ENCODE results near the gene SPP2. TPM values are rescaled to one million over a fixed set of nuclear protein-coding genes. Genes with fewer than 3 reads are reported as not detected.

The SPP2 gene
- total and polyA plus RNA-seq, 2 of the 8 experiments (the other 6 are each of a cell fraction or from before 2014, with no cell fraction given) = not detected

DNA sequence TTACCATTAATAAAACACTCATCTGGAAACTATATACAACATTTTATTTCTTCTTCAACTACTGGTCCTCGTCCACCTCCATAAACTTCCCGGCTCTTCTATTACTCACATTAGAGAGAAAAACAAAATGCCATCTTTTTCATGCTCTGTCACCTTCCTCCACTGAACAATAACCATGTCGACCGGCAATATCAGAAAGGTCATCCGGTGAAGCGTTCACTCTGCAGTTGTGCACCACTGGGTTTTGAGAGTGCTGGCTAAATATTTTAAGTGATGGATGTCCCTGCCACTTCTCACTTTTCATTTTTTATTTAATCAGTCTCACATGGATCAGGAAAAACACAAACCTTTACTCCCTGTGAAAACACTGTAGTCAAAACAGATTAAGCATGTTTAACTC lies 48.2 kb downstream of the SPP2 start:
- CTCF ChIA-PET (ENCODE audit: partially characterized antibody) = no interaction called here
- WGBS, 2 experiments (ENCODE audit: extremely low coverage in 1 of 2, insufficient coverage in 1 of 2, insufficient read length in 1 of 2, insufficient replicate concordance in 2 of 2, low coverage in 1 of 2, low lambda C conversion rate in 2 of 2, missing lambda C conversion rate in 1 of 2) = 94% methylated on average over 6 of the region's 6 CpGs; no CpG with 5 or more reads in 1 of the 2 experiments
- H2BK15ac ChIP-seq (ENCODE audit: low read length) = no peak overlapping the region
- TF ChIP-seq RNF2 (IDR thresholded peaks at IDR 0.05; ENCODE audit: borderline replicate concordance, low read depth, low read length, missing control alignments, poor library complexity, severe bottlenecking) (no peak), PHF8 (conservative IDR thresholded peaks at IDR 0.05; ENCODE audit: low read depth, low read length) (no peak), EZH2 (IDR thresholded peaks at IDR 0.05; ENCODE audit: low read depth, low read length, severe bottlenecking) (no peak), GABPA (IDR thresholded peaks at IDR 0.05; ENCODE audit: borderline replicate concordance, insufficient read depth, low read length) (no peak), NRF1 (IDR thresholded peaks at IDR 0.05; ENCODE audit: low read depth, low read length) (no peak), KDM4A (IDR thresholded peaks at IDR 0.05; ENCODE audit: low read depth, low read length, severe bottlenecking) (no peak), CEBPB (IDR thresholded peaks at IDR 0.05; ENCODE audit: low read depth, low read length) (no peak)
- TF ChIP-seq, protein P1, sequence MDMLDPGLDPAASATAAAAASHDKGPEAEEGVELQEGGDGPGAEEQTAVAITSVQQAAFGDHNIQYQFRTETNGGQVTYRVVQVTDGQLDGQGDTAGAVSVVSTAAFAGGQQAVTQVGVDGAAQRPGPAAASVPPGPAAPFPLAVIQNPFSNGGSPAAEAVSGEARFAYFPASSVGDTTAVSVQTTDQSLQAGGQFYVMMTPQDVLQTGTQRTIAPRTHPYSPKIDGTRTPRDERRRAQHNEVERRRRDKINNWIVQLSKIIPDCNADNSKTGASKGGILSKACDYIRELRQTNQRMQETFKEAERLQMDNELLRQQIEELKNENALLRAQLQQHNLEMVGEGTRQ (IDR thresholded peaks at IDR 0.05; ENCODE audit: low read length) = no peak

More for the DNA sequence above, 48.2 kb downstream of the SPP2 start:
- Histone ChIP-seq H3K9me3 (ENCODE audit: insufficient read depth in 2 of 2, low read depth in 1 of 2, low read length in 1 of 2) (no peaks in the 10 kb centered on the region), H2BK20ac (ENCODE audit: low read length) (no peak overlapping the region), H3K27ac (ENCODE audit: low read depth, low read length) (no peak overlapping the region), H4K5ac (ENCODE audit: insufficient read length, low read depth, low read length) (no peak overlapping the region), H3K36me3 (ENCODE audit: control insufficient read depth in 2 of 4, insufficient read depth in 4 of 4, low read length in 3 of 4) (no peaks in the 10 kb centered on the region), H3K4me1 (replicated peaks in 1 of 4; ENCODE audit: control insufficient read depth in 3 of 4, insufficient read depth in 4 of 4, low read length in 3 of 4) (no peaks in the 10 kb centered on the region), H3K56ac (replicated peaks; ENCODE audit: insufficient read length, low read depth, low read length) (no peak overlapping the region), H4K8ac (ENCODE audit: extremely low read depth, insufficient read depth, low read length) (no peak overlapping the region), H2AFZ (ENCODE audit: low read length) (no peak overlapping the region), H3K23ac (ENCODE audit: insufficient read length) (no peak overlapping the region), H3K4me3 (ENCODE audit: extremely low read depth in 1 of 4, insufficient read depth in 2 of 4, low read depth in 3 of 4, low read length in 4 of 4) (no peak overlapping the region), H3K14ac (ENCODE audit: insufficient read length) (no peak overlapping the region), H3K4me2 (ENCODE audit: insufficient read depth in 1 of 2, low read depth in 2 of 2, low read length in 2 of 2) (no peak overlapping the region), H4K91ac (replicated peaks; ENCODE audit: insufficient read length, low read length) (no peak overlapping the region), H3K18ac (ENCODE audit: extremely low read depth, low read length) (no peak overlapping the region), H3K23me2 (ENCODE audit: low read depth, low read length) (peaks cover 2% of the 10 kb centered on the region; the same call in 1 of the 2 replicates), H4K20me1 (replicated peaks in 1 of 2; ENCODE audit: control insufficient read depth in 1 of 2, insufficient read depth in 2 of 2, low read length in 2 of 2) (no peaks in the 10 kb centered on the region), H2AK5ac (ENCODE audit: low read depth, low read length) (no peak overlapping the region), H3K79me2 (ENCODE audit: control insufficient read depth in 1 of 2, insufficient read depth in 2 of 2, low read length in 2 of 2) (no peaks in the 10 kb centered on the region), H3K27me3 (replicated peaks in 1 of 4; ENCODE audit: control insufficient read depth in 3 of 4, extremely low read depth in 1 of 4, insufficient read depth in 3 of 4, low read length in 3 of 4) (no peaks in the 10 kb centered on the region; a peak in 1 of 7 replicates), H2BK12ac (ENCODE audit: low read depth, low read length) (no peak overlapping the region), H2BK120ac (replicated peaks; ENCODE audit: low read depth, low read length) (no peak overlapping the region), H3K4ac (replicated peaks; ENCODE audit: insufficient read length, low read depth, low read length) (no peak overlapping the region), H3K9ac (replicated peaks in 1 of 4; ENCODE audit: extremely low read depth in 1 of 4, low read depth in 3 of 4, low read length in 3 of 4) (no peak overlapping the region), H2BK5ac (ENCODE audit: low read depth, low read length) (no peak overlapping the region), H3K79me1 (ENCODE audit: low read depth, low read length) (no peaks in the 10 kb centered on the region)
- FAIRE-seq (no peak), DNase-seq (ENCODE audit: low read depth in 1 of 2, low spot score in 2 of 2) (no peak)
- POLR2A ChIA-PET (ENCODE audit: partially characterized antibody) = no interaction called here

Measured in H1 (cell line).